ENCODE data around the gene ATP1A3.

The ATP1A3 gene

DNA sequence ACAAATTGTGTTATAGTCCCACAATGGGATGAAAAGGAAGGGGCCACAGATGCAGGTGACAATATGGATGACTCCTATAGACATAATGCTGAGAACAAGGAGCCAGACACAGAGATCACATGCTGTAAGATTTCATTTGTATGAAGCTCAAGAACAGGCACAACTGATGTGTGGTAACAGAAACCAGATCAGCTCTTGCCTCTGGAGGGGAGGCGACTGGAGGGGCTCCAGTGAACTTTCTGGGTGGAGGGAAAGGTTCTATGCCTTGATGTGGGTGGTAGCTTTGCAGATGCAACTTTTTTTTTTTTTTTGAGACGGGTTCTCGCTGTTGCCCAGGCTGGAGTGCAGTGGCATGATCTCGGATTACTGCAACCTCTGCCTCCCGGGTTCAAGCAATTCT is 28.9 kb downstream of the ATP1A3 start:
- TF ChIP-seq CTCF (IDR thresholded peaks at IDR 0.05) = no peak
- no peak for TF ChIP-seq ZFX (IDR thresholded peaks at IDR 0.05; ENCODE audit: borderline replicate concordance)
- no peak overlapping the region for H3K27ac ChIP-seq

DNA sequence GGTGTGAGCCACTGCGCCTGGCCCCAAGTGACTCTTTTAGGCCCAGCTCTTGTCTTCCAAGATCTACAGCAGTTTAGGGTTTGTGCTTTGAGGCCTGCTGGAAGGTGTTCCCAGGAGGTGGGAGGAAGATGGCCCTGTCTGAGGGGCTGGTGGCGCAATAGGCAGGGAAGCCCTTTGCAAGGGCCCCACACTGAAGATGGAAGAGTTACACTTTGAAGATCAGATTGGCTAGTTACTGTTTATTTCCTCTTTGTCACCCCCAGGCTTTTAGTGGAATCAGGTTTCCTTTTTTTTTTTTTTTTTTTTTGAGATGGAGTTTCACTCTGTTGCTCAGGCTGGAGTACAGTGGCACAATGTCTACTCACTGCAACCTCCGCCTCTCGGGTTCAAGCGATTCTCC is 33.1 kb downstream of the ATP1A3 start:
- TF ChIP-seq CTCF (IDR thresholded peaks at IDR 0.05) (no peak), ZFX (IDR thresholded peaks at IDR 0.05; ENCODE audit: borderline replicate concordance) (no peak)
- no peak overlapping the region for H3K27ac ChIP-seq

- H3K27ac ChIP-seq = peak within 1 kb of the TSS; percentile 89
- peak; percentile 40 for TF ChIP-seq CTCF (IDR thresholded peaks at IDR 0.05)
- TF ChIP-seq ZFX (IDR thresholded peaks at IDR 0.05; ENCODE audit: borderline replicate concordance) = no peak
These were observed 34.7 kb downstream of the ATP1A3 start, which contains the start of gene RABAC1 for GRCh38 chr19:41959056-41960053. Gene RABAC1 (minus strand): TSS chr19:41959321. CDS start chr19:41959292, 29 bp downstream.

DNA sequence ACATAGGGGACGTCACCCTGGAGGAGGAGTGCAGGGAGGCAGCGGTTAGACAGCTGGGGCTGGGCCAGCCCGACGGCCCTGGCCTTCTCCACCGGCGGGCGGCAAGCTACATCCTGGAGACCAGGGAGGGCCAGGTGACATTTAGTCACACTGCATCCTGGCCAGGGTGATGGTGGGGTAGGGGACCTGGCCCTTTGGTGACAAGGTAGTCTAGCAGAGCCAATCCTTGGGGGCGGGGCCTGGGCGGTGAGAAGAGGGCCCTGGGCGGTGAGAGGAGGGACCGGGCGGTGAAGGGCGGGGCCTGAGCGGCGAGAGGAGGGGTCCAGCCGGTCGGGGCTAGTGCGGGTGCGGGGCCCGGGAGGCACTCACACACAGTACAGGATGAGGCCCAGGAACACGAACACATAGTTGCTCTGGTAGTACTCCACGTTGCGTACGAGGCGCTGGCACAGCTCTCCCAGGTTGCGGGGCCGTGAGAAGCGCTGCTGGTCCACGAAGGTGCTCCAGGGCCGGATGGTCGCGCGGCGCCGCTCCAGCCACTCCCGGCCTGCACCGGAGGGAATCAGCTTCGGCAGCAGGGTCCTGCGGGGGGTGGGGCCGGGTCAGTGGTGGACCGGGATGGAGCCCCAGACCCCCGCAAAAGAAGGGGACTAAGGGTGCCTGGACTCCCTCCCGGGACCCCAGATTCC is 35.5 kb downstream of the ATP1A3 start:
- TF ChIP-seq CTCF (IDR thresholded peaks at IDR 0.05) = no peak
- no peak for TF ChIP-seq ZFX (IDR thresholded peaks at IDR 0.05; ENCODE audit: borderline replicate concordance)
- peak overlapping the region; percentile 89 for H3K27ac ChIP-seq

DNA sequence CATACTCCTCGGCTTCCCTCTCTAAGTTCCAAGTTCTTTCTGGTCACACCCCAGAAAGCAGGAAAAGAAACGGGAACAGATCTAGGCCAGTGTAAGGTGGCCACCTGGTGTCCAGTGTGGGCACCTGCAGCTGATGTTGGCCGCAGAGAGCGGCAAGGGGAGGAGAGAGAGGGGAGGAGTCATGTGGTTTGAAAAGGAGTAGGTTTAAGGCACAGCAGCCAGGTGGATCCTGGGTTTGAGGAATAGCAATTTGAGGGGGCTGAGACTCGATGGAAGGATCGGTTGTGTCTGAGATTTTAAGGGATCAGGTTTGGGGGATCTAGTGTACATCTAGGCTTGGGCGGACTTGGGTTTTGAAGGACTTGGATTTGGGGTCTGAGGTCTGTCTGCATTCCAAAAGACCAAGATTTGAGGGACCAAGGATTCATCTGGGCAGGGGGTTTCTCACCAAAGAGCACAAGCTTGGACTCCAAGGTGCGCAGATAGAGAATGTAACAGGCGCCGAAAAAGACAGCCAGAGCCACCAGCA is 36.1 kb downstream of the ATP1A3 start:
- H3K27ac ChIP-seq = peak overlapping the region; percentile 89
- TF ChIP-seq CTCF (IDR thresholded peaks at IDR 0.05) = peak; percentile 92
- no peak for TF ChIP-seq ZFX (IDR thresholded peaks at IDR 0.05; ENCODE audit: borderline replicate concordance)

GRCh38 chr19:41957161-41957837 is 36.7 kb downstream of the ATP1A3 start:
- peak overlapping the region; percentile 89 for H3K27ac ChIP-seq
- TF ChIP-seq ZFX (IDR thresholded peaks at IDR 0.05; ENCODE audit: borderline replicate concordance) (no peak), CTCF (IDR thresholded peaks at IDR 0.05) (no peak)
